ENCODE data around the gene FOXB2. TPM values are rescaled to one million over a fixed set of nuclear protein-coding genes. Genes with fewer than 3 reads are reported as not detected.
"Not testable (repeated sequence)": the region's sequence is repeated elsewhere in the genome, so short reads cannot be mapped to it uniquely, and the experiment has no call there.

Gene FOXB2
- total RNA-seq, 1 experiment from 2014 or later = not detected

DNA sequence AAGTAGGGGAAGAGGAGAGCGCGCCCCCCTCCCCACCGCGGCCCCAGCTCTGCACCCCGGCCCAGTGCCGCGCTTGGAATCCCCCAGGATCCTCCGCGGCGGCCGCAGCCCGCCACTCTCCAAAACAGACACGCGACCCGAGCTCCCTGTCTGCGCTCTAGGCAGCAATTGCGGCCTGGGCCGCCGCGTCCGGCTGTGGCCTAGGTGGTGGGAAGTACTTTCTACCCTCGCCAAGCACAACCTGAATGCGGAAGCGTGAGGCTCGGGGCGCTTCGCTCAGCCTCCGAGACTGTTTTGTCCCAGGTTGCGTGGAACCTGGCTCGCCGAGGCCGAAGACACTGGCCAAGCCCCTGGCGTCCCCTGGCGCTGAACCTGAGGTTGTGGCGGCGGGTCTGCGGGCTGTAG is 3.3 kb upstream of the FOXB2 start:
- no peak for DNase-seq (ENCODE audit: low spot score)

- DNase-seq (ENCODE audit: low spot score) = no peak
These were observed 2.6 kb upstream of the FOXB2 start for GRCh38 chr9:77016526-77017504.

- DNase-seq (ENCODE audit: low spot score) = no peak
These were observed 2.0 kb upstream of the FOXB2 start for GRCh38 chr9:77017505-77017894.

GRCh38 chr9:77018058-77018968 is 1.1 kb upstream of the FOXB2 start:
- no peak for DNase-seq (ENCODE audit: low spot score)

DNA sequence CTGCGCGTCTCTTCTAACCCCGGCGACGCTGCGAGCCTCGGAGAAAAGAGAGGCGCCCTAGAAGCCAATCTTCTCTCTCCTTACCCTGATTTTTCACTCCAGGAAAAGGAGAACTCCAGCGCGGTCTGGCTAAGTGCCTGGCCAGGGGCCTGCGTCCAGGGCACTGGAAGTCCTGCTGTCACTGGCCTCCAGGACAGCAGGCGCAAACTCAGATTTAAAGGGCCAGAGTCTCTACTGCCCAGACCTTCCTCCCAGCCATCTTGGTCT is 553 bp upstream of the FOXB2 start:
- DNase-seq (ENCODE audit: low spot score) = no peak

DNA sequence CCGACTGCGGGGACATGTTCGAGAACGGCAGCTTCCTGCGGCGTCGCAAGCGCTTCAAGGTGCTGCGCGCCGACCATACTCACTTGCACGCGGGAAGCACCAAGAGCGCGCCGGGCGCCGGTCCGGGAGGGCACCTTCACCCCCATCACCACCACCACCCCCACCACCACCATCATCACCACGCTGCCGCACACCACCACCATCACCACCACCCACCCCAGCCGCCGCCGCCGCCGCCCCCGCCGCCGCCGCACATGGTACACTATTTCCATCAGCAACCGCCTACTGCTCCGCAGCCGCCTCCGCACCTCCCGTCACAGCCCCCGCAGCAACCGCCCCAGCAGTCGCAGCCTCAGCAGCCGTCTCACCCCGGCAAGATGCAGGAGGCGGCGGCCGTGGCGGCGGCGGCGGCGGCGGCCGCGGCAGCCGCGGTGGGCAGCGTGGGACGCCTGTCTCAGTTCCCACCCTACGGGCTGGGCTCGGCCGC is 514 bp downstream of the FOXB2 start:
- DNase-seq (ENCODE audit: low spot score) = no peak

DNA sequence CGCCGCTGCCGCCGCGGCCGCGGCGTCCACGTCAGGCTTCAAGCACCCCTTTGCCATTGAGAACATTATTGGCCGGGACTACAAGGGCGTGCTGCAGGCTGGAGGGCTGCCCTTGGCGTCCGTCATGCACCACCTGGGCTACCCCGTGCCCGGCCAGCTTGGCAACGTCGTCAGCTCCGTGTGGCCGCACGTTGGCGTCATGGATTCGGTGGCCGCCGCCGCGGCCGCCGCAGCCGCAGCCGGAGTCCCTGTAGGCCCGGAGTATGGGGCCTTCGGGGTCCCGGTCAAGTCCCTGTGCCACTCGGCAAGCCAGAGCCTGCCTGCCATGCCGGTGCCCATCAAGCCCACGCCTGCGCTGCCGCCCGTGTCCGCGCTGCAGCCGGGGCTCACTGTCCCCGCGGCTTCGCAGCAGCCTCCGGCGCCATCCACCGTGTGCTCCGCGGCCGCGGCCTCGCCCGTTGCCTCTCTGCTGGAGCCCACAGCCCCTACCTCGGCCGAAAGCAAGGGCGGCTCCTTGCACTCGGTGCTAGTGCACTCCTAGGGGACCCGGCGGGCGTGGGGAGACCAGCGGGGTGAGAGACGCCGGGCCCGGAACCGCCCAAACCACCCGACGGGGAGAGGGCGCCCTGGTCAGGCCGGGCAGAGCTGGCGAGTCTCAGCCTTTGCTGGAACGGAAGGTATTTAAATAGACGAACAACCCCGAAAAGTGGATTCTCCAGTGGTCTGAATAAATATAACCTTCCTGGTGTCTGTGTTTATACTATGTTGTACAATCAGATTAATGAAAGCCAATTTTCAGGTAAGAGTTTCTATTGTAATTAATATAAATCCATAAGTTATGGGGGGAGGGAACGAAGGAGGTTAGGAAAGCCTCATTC is 1.2 kb downstream of the FOXB2 start:
- DNase-seq (ENCODE audit: low spot score) = no peak

DNA sequence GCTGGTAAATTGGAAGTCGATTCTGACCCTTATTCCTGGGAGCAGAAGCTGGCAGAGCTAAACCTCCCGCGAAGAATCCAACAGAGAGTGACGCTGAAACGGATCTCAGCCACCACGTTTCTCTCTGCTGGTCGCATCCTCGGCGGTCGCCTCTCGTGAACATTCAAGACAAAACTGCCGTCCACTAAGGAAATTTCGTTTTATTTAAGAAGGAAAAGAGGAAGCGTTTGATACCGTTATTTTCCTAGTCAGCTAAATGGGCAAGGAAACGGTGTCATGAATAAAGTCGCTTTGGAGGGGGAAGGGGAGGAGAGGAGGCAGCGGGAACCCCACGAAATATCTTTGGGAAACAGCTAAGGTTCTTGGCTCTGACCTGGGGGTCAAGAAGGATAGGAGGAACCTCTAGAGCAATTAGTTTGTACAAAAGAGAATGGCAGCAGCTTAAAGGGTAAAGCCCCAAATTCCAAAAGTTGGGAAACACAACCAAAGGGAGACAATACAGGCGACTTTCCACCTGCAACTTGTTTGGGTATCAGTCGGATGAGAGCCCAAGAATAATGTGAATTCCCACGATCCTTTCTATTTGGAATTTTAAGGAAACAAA is 1.9 kb downstream of the FOXB2 start:
- DNase-seq (ENCODE audit: low spot score) = no peak

DNA sequence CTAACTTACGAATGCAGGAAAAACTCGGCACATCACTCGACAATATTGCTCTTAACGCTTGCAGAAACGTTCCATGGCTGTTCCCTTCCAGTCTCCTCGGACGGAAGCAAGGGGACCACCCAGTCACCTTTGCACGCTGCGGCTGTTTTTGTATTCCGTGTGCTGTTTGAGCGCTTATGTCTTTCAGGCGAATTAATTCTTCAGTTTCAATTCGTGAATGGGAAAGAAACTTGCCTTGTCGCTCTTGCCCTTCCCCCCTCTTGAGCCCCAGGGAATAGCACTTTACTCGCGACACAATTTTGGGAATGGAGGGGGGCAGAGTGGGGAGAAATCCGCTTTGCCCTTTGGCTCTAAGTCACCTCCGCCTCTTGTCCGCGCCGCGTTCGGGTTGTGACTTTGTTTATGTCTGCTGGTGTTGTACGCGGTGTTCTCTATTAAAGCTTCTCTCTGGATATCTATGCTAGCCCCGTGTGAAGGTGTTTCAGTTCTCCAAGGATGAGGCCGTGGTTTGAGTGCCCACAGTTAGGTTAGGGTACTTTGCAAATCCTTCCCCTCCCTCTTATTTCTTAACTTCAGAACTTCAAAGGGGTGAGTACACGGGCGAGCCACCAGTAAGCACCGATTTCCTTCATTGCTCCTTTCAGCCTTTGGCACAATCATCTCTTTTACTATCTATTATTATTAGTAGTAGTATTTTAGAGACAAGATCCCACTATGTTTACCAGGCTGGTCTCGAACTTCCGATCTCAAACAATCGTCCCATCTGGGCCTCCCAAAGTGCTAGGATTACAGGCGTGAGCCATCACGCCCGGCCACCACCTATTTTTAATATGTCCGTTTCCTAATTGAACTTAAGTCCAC is 2.7 kb downstream of the FOXB2 start:
- DNase-seq (ENCODE audit: low spot score) = no peak

DNA sequence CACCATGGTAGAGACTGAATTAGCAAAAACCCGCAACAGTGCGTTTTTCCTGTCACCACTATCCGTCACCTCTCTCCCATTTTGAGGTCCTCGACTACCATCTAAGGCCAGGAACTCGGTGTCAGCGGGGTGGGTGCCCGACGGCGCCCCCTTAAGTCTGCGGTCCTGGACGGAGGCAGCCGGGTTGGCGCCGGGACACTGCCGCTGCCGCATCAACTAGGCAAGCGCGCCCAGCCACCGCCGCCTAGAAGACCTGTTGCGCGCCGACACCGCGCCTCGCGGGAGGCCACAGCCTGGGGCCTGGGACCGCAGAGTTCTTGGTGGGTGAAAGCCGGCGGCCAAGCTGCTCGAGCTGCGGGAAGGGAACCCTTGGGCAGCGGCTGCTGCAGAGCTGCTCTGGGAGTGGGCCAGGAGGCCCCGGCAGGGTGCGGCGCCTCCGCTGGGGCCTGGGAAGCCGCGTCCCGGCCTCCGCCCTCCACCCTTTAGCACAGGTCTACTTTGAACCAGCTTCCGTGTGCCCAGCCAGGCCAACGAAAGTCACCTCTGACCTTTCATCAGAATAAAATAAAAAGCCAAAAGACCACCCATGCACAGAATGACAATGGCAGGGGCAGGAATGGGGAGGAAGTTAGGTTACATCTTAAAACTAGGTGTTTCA is 3.5 kb downstream of the FOXB2 start:
- no peak for DNase-seq (ENCODE audit: low spot score)

- no peak for DNase-seq (ENCODE audit: low spot score)
These were observed 4.3 kb downstream of the FOXB2 start for GRCh38 chr9:77023726-77024125.

DNA sequence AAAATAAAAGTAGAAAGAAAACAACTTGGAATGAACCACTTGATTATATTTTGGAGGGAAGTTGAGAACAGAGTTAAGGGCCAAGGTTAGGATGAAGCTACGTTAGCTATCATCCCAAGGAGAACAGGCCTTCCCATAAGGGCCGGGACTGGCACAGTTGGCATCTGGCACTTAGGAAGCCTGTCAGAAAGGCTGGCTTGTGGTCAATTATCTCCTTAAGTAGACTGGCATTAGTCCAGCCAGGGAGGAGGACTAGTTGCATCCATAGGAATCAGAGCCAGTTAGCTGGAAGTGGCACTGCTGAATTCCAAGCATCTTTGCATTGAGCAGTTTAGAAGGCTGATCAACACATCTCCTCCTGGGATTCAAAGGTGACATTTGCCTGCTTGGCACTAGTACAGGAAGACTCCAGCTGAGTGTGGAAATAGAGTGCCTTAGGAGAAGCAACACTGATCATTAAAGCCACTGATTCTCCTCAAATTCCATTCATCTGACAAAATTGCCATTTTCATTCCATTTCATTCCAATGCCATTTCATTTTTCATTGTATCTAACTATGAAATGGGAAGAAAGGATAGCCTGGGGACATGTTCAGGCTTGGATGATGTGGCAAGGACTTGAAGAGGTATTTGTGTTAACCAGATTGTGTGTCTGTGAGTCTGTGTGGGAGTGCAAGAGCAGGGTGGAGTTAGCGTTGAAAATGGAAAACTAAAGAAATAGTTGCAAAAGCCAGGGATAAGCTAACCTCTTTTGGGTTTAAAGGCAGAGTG is 5.5 kb downstream of the FOXB2 start:
- DNase-seq (ENCODE audit: low spot score) = no peak

GRCh38 chr9:77028478-77028877 is 9.0 kb downstream of the FOXB2 start:
- no peak for DNase-seq (ENCODE audit: low spot score)

DNA sequence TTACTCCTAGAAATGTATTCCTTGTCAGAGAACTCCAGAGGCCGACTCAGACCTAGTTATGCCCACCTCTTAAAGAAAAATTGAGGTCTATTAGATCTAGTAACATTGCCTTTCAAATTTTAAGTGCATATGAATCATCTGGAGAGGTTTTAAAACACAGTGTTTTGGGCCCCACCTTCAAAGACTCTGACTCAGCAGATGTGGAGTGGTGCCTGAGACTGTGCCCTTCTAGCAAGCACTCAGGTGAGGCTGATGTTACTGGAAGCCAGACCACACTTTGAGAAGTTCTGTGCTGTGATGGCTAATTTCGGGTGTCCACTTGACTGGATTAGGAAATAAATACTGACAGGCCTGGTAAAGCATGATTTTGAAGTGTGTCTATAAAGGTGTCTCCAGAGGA is 10.6 kb downstream of the FOXB2 start:
- no peak for DNase-seq (ENCODE audit: low spot score)

- no peak for DNase-seq (ENCODE audit: low spot score)
These were observed 19.0 kb downstream of the FOXB2 start for GRCh38 chr9:77038281-77039036.

- DNase-seq (ENCODE audit: low spot score) = no peak
These were observed 20.9 kb downstream of the FOXB2 start for GRCh38 chr9:77040340-77040739.

DNA sequence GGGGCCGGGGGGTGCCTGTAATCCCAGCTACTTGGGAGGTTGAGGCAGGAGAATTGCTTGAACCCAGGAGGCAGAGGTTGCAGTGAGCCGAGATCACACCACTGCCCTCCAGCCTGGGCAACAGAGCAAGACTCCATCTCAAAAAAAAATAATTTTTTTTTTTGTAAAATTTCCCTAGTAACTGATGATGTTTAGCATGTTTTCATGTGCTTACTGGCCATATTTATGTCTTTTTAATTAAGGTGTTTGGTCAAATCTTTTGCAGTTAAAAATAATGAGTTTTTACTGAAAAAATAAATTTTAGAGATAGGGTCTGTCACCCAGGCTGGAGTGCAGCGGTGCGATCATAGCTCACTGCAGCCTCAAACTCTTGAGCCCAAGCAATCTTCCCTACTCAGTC is 24.3 kb downstream of the FOXB2 start:
- not testable (repeated sequence) for DNase-seq (ENCODE audit: low spot score)

DNA sequence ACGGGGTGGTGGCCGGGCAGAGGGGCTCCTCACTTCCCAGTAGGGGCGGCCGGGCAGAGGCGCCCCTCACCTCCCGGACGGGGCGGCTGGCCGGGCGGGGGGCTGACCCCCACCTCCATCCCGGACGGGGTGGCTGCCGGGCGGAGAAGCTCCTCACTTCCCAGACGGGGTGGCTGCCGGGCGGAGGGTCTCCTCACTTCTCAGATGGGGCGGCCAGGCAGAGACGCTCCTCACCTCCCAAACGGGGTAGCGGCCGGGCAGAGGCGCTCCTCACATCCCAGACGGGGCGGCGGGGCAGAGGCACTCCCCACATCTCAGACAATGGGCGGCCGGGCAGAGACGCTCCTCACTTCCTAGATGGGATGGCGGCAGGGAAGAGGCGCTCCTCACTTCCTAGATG is 41.2 kb downstream of the FOXB2 start:
- DNase-seq (ENCODE audit: low spot score) = not testable (repeated sequence)

Data from HT-29 (cell line).